H9 (cell line): ENCODE results near the gene FARSA. TPM values are rescaled to one million over a fixed set of nuclear protein-coding genes. Genes with fewer than 3 reads are reported as not detected.
"Not testable (repeated sequence)": the region's sequence is repeated elsewhere in the genome, so short reads cannot be mapped to it uniquely, and the experiment has no call there.

Experiments used
- DNase-seq: peaks from one replicate; pipeline ENCODE4 v3.0.0-alpha.2; 2017
- H2AFZ ChIP-seq: one replicate; pipeline ENCODE4 v1.6.1; 2013; ENCODE audit warnings: mild to moderate bottlenecking, low read length, control low read depth, moderate library complexity
- H2AK5ac ChIP-seq: 2 replicates; pipeline ENCODE4 v1.6.1; 2013; ENCODE audit warnings: low read length, control low read depth, mixed read lengths; ENCODE audit not compliant: insufficient read length
- H2BK120ac ChIP-seq: one replicate; pipeline ENCODE4 v1.6.1; 2013; ENCODE audit warnings: low read depth, mild to moderate bottlenecking, low read length, control low read depth, inconsistent platforms; ENCODE audit not compliant: poor library complexity, severe bottlenecking
- H2BK12ac ChIP-seq: 2 replicates; pipeline ENCODE4 v1.6.1; 2013; ENCODE audit warnings: low read length, control low read depth, mixed read lengths, low read depth; ENCODE audit not compliant: insufficient read length
- H2BK15ac ChIP-seq: 2 replicates; pipeline ENCODE4 v1.6.1; 2013; ENCODE audit warnings: low read depth, low read length, control low read depth
- H2BK20ac ChIP-seq: one replicate; pipeline ENCODE4 v1.6.1; 2013; ENCODE audit warnings: low read depth, mild to moderate bottlenecking, low read length, control low read depth, inconsistent platforms; ENCODE audit not compliant: poor library complexity, severe bottlenecking
- H2BK5ac ChIP-seq: 2 replicates; pipeline ENCODE4 v1.6.1; 2013; ENCODE audit warnings: low read length, control low read depth, mixed read lengths; ENCODE audit not compliant: insufficient read length
- H3K14ac ChIP-seq: 2 replicates; pipeline ENCODE4 v1.6.1; 2013; ENCODE audit warnings: low read length, control low read depth; ENCODE audit not compliant: insufficient read depth
- H3K18ac ChIP-seq: 2 replicates; pipeline ENCODE4 v1.6.1; 2013; ENCODE audit warnings: low read depth, mild to moderate bottlenecking, mixed read lengths, low read length, control low read depth; ENCODE audit not compliant: insufficient read length
- H3K23ac ChIP-seq: 2 replicates; pipeline ENCODE4 v1.6.1; 2013; ENCODE audit warnings: low read length, control low read depth, mixed read lengths, low read depth; ENCODE audit not compliant: insufficient read length
- H3K23me2 ChIP-seq: 2 replicates; pipeline ENCODE4 v1.6.1; 2013; ENCODE audit warnings: low read depth, mild to moderate bottlenecking, mixed read lengths, low read length, control low read depth; ENCODE audit not compliant: insufficient read length, poor library complexity, severe bottlenecking
- H3K27ac ChIP-seq: 2 replicates; pipeline ENCODE4 v1.5.1; 2013; ENCODE audit warnings: low read length, control low read depth, mixed read lengths, low read depth; ENCODE audit not compliant: insufficient read length
- H3K27me3 ChIP-seq: 2 replicates; pipeline ENCODE4 v1.6.1; 2013; ENCODE audit warnings: low read length, control low read depth, inconsistent platforms; ENCODE audit not compliant: insufficient read depth
- H3K4ac ChIP-seq: 2 replicates; pipeline ENCODE4 v1.6.1; 2013; ENCODE audit warnings: low read depth, mild to moderate bottlenecking, control low read depth, inconsistent platforms, low read length, moderate library complexity
- H3K4me1 ChIP-seq: 2 replicates; pipeline ENCODE4 v1.6.1; 2013; ENCODE audit warnings: low read length, control low read depth, inconsistent platforms; ENCODE audit not compliant: insufficient read depth
- H3K4me2 ChIP-seq: 2 replicates; pipeline ENCODE4 v1.6.1; 2013; ENCODE audit warnings: low read length, control low read depth, mixed read lengths; ENCODE audit not compliant: insufficient read length, insufficient read depth
- H3K56ac ChIP-seq: 2 replicates; pipeline ENCODE4 v1.6.1; 2013; ENCODE audit warnings: low read depth, mild to moderate bottlenecking, mixed read lengths, low read length, control low read depth; ENCODE audit not compliant: insufficient read length
- H3K79me1 ChIP-seq: 2 replicates; pipeline ENCODE4 v1.6.1; 2013; ENCODE audit warnings: low read depth, mild to moderate bottlenecking, moderate library complexity, low read length, control low read depth, inconsistent platforms; ENCODE audit not compliant: insufficient read depth, poor library complexity, severe bottlenecking
- H3K79me2 ChIP-seq: 2 replicates; pipeline ENCODE4 v1.6.1; 2013; ENCODE audit warnings: low read length, control low read depth, inconsistent platforms; ENCODE audit not compliant: insufficient read depth
- H3K9ac ChIP-seq: 2 replicates; pipeline ENCODE4 v1.6.1; 2013; ENCODE audit warnings: low read length, control low read depth, mixed read lengths; ENCODE audit not compliant: insufficient read length; ENCODE audit errors: extremely low read depth
- H3K9me3 ChIP-seq: one replicate; pipeline ENCODE4 v1.6.1; 2013; ENCODE audit warnings: low read depth, low read length, inconsistent platforms; ENCODE audit not compliant: control insufficient read depth
- H3T11ph ChIP-seq: one replicate; pipeline ENCODE4 v1.6.1; 2013; ENCODE audit warnings: mild to moderate bottlenecking, low read length, control low read depth, inconsistent platforms
- H4K20me1 ChIP-seq: one replicate; pipeline ENCODE4 v1.6.1; 2013; ENCODE audit not compliant: control insufficient read depth, insufficient read length, insufficient read depth
- H4K5ac ChIP-seq: 2 replicates; pipeline ENCODE4 v1.6.1; 2013; ENCODE audit warnings: low read depth, mild to moderate bottlenecking, mixed read lengths, low read length, control low read depth; ENCODE audit not compliant: insufficient read length
- H4K8ac ChIP-seq: replicated peaks from 2 replicates; pipeline ENCODE4 v1.6.1; 2013; ENCODE audit warnings: low read length, control low read depth, mixed read lengths, low read depth; ENCODE audit not compliant: insufficient read length
- H4K91ac ChIP-seq: 2 replicates; pipeline ENCODE4 v1.6.1; 2013; ENCODE audit warnings: low read depth, mild to moderate bottlenecking, moderate library complexity, mixed read lengths, low read length, control low read depth; ENCODE audit not compliant: insufficient read length
- H3K27ac Mint-ChIP-seq, 3 experiments: 2 replicates in 2 of 3; 3 replicates in 1 of 3; pipeline ENCODE4 v1.8.0; 2020 to 2021; ENCODE audit warnings: mixed read lengths in 3 of 3, mild to moderate bottlenecking in 1 of 3, moderate library complexity in 1 of 3
- H3K27me3 Mint-ChIP-seq: 2 replicates; pipeline ENCODE4 v1.8.0; 2021; ENCODE audit warnings: low read depth, mild to moderate bottlenecking, moderate library complexity, mixed read lengths
- H3K36me3 Mint-ChIP-seq, 3 experiments: 2 replicates in 2 of 3; 3 replicates in 1 of 3; pipeline ENCODE4 v1.8.0; 2020 to 2021; ENCODE audit warnings: low read depth in 3 of 3, mixed read lengths in 3 of 3; ENCODE audit not compliant: insufficient read depth in 1 of 3
- H3K4me1 Mint-ChIP-seq, 2 experiments: 2 replicates each; pipeline ENCODE4 v1.8.0; 2020; ENCODE audit warnings: mixed read lengths in 2 of 2
- H3K4me3 Mint-ChIP-seq, 2 experiments: 2 replicates in 1 of 2; 3 replicates in 1 of 2; pipeline ENCODE4 v1.8.0; 2020 to 2021; ENCODE audit warnings: mild to moderate bottlenecking in 2 of 2, mixed read lengths in 2 of 2, moderate library complexity in 1 of 2
- H3K9me3 Mint-ChIP-seq, 2 experiments: 2 replicates in 1 of 2; 3 replicates in 1 of 2; pipeline ENCODE4 v1.8.0; 2020; ENCODE audit warnings: mild to moderate bottlenecking in 2 of 2, mixed read lengths in 2 of 2, moderate library complexity in 1 of 2
- CTCF ChIP-seq: fragments of 200-600 bp; sonication (generic); conservative IDR thresholded peaks from 3 replicates; pipeline ENCODE4 v1.8.0; 2021; ENCODE audit warnings: antibody characterized with exemption, mild to moderate bottlenecking
- WGBS: extraction: QIAGEN DNeasy Blood & Tissue Kit; methylation state at CpG from one replicate; pipeline ENCODE4 v1.1.7; 2013; ENCODE audit warnings: missing lambda C conversion rate, low lambda C conversion rate, mixed read lengths; ENCODE audit not compliant: insufficient read length; ENCODE audit errors: extremely low coverage; 5-methylcytosine and 5-hydroxymethylcytosine counted together
- total RNA-seq: library from RNA; stranded (reverse); gene quantifications from 2 replicates; pipeline ENCODE4 v1.2.1, GENCODE V29; 2021

Gene FARSA
- total RNA-seq, 1 experiment from 2014 or later = 110 TPM

DNA sequence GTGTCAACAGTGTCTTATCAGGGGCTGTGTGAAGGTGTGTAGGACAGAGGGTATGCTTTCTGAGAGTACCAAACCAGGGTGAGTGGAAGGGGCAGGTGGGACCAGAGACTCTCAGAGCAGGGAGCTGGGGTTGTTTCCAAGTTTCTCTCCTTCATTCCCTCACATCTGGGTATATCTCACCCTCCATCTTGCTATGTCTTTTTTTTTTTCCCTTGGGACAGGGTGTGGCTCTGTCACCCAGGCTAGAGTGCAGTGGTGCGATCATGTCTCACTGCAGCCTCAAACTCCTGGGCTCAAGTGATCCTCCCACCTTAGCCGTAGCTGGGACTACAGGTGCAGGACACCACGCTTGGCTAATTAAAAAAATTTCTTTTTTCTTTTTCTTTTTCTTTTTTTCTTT lies 46.5 kb upstream of the FARSA start:
- no peak overlapping the region for H2AK5ac ChIP-seq
- Mint-ChIP-seq H3K36me3 (no peaks in the 10 kb centered on the region; a peak in 1 of 7 replicates), H3K4me3 (no peak overlapping the region), H3K4me1 (peaks cover 0 to 2% of the 10 kb centered on the region in 2 experiments; a peak in 2 of 4 replicates), H3K27me3 (peaks cover 27% of the 10 kb centered on the region), H3K9me3 (no peaks in the 10 kb centered on the region; a peak in 1 of 5 replicates), H3K27ac (no peak overlapping the region)
- H3K9ac ChIP-seq = no peak overlapping the region
- H3K79me1 ChIP-seq = no peaks in the 10 kb centered on the region
- H3K56ac ChIP-seq = no peak overlapping the region
- no peaks in the 10 kb centered on the region for H3K79me2 ChIP-seq
- H3K27me3 ChIP-seq = no peaks in the 10 kb centered on the region; the same call in 1 of the 2 replicates
- no peak overlapping the region for H3K23ac ChIP-seq
- no peak overlapping the region for H3K4ac ChIP-seq
- no peak overlapping the region for H2AFZ ChIP-seq
- no peak overlapping the region for H2BK5ac ChIP-seq
- no peak for TF ChIP-seq CTCF
- H2BK15ac ChIP-seq = no peak overlapping the region
- H4K20me1 ChIP-seq = no peaks in the 10 kb centered on the region
- H2BK12ac ChIP-seq = no peak overlapping the region
- H3K14ac ChIP-seq = no peak overlapping the region
- no peak overlapping the region for H3K18ac ChIP-seq
- H3K23me2 ChIP-seq = no peaks in the 10 kb centered on the region
- H3T11ph ChIP-seq = no peak overlapping the region
- no CpG with 5 or more reads among the region's 3 CpGs for WGBS
- H4K91ac ChIP-seq = no peak overlapping the region
- no peak overlapping the region for H4K8ac ChIP-seq
- no peak overlapping the region for H2BK20ac ChIP-seq
- H3K4me2 ChIP-seq = no peak overlapping the region
- no peaks in the 10 kb centered on the region for H3K9me3 ChIP-seq
- H3K4me1 ChIP-seq = no peaks in the 10 kb centered on the region
- no peak overlapping the region for H3K27ac ChIP-seq
- H4K5ac ChIP-seq = no peak overlapping the region
- no peak overlapping the region for H2BK120ac ChIP-seq
- DNase-seq = no peak

- not testable (repeated sequence) for H3K56ac ChIP-seq, H3K18ac ChIP-seq, H2BK15ac ChIP-seq, H3T11ph ChIP-seq, H3K14ac ChIP-seq, H3K23me2 ChIP-seq, H3K27ac ChIP-seq, H3K79me2 ChIP-seq, H2BK12ac ChIP-seq, H3K23ac ChIP-seq, H2AK5ac ChIP-seq, DNase-seq, H3K36me3 Mint-ChIP-seq, H3K79me1 ChIP-seq, H3K9ac ChIP-seq, H3K4me3 Mint-ChIP-seq, H3K27me3 ChIP-seq, H3K9me3 Mint-ChIP-seq, H2BK20ac ChIP-seq, H4K8ac ChIP-seq, H2AFZ ChIP-seq, H3K9me3 ChIP-seq, H3K4me1 Mint-ChIP-seq, H3K4me2 ChIP-seq, H3K27ac Mint-ChIP-seq, H3K4ac ChIP-seq, H2BK120ac ChIP-seq, H2BK5ac ChIP-seq, H4K20me1 ChIP-seq, H4K91ac ChIP-seq, H4K5ac ChIP-seq, H3K4me1 ChIP-seq
- WGBS = no CpG with 5 or more reads among the region's 7 CpGs
- H3K27me3 Mint-ChIP-seq = peaks cover 29% of the 10 kb centered on the region
Measured at GRCh38 chr19:12976109-12976508, 42.6 kb upstream of the FARSA start.
